Eye (tissue), 1 donor: Measurements from ENCODE around the gene RFTN1.
A peak's percentile ranks its signal among the peaks of the same experiment; 100 is the strongest.

ENCODE experiments used
- DNase-seq: peaks from one replicate; pipeline ENCODE4 v3.0.0-alpha.2; 2015

The RFTN1 gene

GRCh38 chr3:16528581-16528993, 15.1 kb upstream of the RFTN1 start:
- DNase-seq: no peak

GRCh38 chr3:16528106-16528505, 14.6 kb upstream of the RFTN1 start:
- no peak for DNase-seq

- no peak for DNase-seq
Measured at GRCh38 chr3:16524196-16524595, 10.7 kb upstream of the RFTN1 start.

GRCh38 chr3:16523778-16524177, 10.3 kb upstream of the RFTN1 start:
- DNase-seq: no peak

GRCh38 chr3:16522834-16523233, 9.3 kb upstream of the RFTN1 start:
- no peak for DNase-seq

- DNase-seq: peak; percentile 63
Measured at GRCh38 chr3:16520970-16521881, 7.7 kb upstream of the RFTN1 start.

GRCh38 chr3:16520241-16520969, 6.9 kb upstream of the RFTN1 start:
- DNase-seq: no peak

- peak; percentile 63 for DNase-seq
Measured at GRCh38 chr3:16516695-16517481, 3.4 kb upstream of the RFTN1 start.

- DNase-seq: peak; percentile 37
Measured at GRCh38 chr3:16515885-16516420, 2.5 kb upstream of the RFTN1 start.

GRCh38 chr3:16514755-16515353, 1.4 kb upstream of the RFTN1 start:
- no peak for DNase-seq

- no peak for DNase-seq
Measured at GRCh38 chr3:16514021-16514700, 662 bp upstream of the RFTN1 start.

- peak; percentile 38 for DNase-seq
Measured at GRCh38 chr3:16512435-16513140, 911 bp downstream of the RFTN1 start.

- DNase-seq: peak; percentile 57
Measured at GRCh38 chr3:16511681-16512434, 1.6 kb downstream of the RFTN1 start.

GRCh38 chr3:16510620-16511319, 2.7 kb downstream of the RFTN1 start:
- no peak for DNase-seq

GRCh38 chr3:16509721-16510619, 3.5 kb downstream of the RFTN1 start:
- DNase-seq: no peak

- no peak for DNase-seq
Measured at GRCh38 chr3:16508591-16508995, 4.9 kb downstream of the RFTN1 start.

- DNase-seq: no peak
Measured at GRCh38 chr3:16508243-16508578, 5.3 kb downstream of the RFTN1 start.

- no peak for DNase-seq
Measured at GRCh38 chr3:16507578-16508242, 5.8 kb downstream of the RFTN1 start.
